Measurements from ENCODE around the gene DDX56.
A peak's percentile ranks its signal among the peaks of the same experiment; 100 is the strongest.

- peak in 1 of 6 experiments; percentile 3 for TF ChIP-seq CTCF (IDR thresholded peaks at IDR 0.05)
- peak; percentile 84 to 86 for TF ChIP-seq POLR2A (IDR thresholded peaks at IDR 0.05)
These were observed at the start of gene DDX56 for GRCh38 chr7:44573464-44574286.
